ENCODE measurements around the gene NR1I2.

Gene NR1I2

GRCh38 chr3:119781330-119782198 lies at the start of gene NR1I2:
Gene NR1I2, plus strand, starts transcription at chr3:119782101.
- no peak for DNase-seq (ENCODE audit: low read depth in 2 of 2)

- DNase-seq (ENCODE audit: low read depth in 2 of 2) = no peak
Measured at GRCh38 chr3:119733812-119734211, 48.1 kb upstream of the NR1I2 start.

- no peak for DNase-seq (ENCODE audit: low read depth in 2 of 2)
Measured at GRCh38 chr3:119738741-119739140, 43.2 kb upstream of the NR1I2 start.

- DNase-seq (ENCODE audit: low read depth in 2 of 2) = no peak
Measured at GRCh38 chr3:119741657-119742590, 40.0 kb upstream of the NR1I2 start.

GRCh38 chr3:119743921-119744320 lies 38.0 kb upstream of the NR1I2 start:
- DNase-seq (ENCODE audit: low read depth in 2 of 2) = no peak

DNA sequence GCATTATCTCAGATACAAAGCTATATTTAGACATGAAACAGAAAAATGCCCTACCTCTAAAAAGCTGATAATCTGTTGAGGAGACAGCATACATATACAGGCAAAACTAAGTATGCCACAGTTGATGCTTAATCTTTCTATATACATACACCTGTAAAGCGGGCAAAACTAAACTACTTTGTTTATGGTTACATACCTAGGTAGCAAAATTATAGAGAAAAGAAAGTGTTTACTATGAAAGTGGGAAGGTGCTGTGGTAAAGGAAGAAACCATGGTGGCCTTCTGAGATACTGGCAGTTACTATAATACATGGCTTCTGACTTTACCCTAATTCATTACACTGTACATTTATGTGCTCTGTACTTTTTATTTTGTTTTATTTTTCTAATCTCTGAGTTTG lies 36.0 kb upstream of the NR1I2 start:
- DNase-seq (ENCODE audit: low read depth in 2 of 2) = no peak

GRCh38 chr3:119746423-119746822 lies 35.5 kb upstream of the NR1I2 start:
- no peak for DNase-seq (ENCODE audit: low read depth in 2 of 2)

GRCh38 chr3:119747357-119747756 lies 34.5 kb upstream of the NR1I2 start:
- no peak for DNase-seq (ENCODE audit: low read depth in 2 of 2)

- DNase-seq (ENCODE audit: low read depth in 2 of 2) = no peak
Measured at GRCh38 chr3:119748991-119749390, 32.9 kb upstream of the NR1I2 start.

- DNase-seq (ENCODE audit: low read depth in 2 of 2) = no peak
Measured at GRCh38 chr3:119751423-119751822, 30.5 kb upstream of the NR1I2 start.

DNA sequence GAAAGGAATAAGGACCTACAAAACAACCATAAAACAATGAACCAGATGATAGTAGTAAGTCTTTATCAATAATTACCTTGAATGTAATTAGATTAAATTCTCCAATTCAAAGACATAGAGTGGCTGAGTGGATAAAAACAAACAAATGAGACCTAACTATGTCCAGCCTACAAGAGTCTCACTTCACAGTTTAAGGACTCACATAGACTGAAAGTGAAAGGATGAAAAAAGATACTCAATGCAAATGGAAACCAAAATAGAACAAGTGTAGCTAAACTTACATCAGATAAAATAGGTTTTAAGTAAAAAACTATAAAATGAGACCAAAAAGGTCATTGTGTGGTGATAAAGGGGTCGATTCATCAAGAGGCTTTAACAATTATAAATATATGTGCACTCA lies 21.9 kb upstream of the NR1I2 start:
- DNase-seq (ENCODE audit: low read depth in 2 of 2) = no peak

- no peak for DNase-seq (ENCODE audit: low read depth in 2 of 2)
Measured at GRCh38 chr3:119762876-119763275, 19.0 kb upstream of the NR1I2 start.

GRCh38 chr3:119763466-119763865 lies 18.4 kb upstream of the NR1I2 start:
- DNase-seq (ENCODE audit: low read depth in 2 of 2) = no peak

DNA sequence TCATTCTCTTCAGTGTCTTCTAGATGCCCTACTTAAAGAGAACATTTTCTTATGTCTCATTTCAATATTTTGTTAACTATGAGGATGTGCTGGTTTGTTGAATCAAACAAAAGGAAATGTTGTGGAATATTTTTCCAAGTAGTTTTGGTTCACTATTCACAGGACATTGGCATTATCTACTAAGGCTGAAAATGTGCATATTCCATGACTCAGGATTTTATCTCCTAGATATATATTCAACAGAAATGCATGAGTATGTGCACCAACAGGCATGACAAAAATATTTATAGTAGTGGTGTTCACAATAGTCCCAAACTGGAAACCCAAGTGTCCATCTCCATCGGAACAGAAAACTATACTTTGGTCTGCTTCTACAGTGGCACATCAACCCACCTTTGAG lies 16.7 kb upstream of the NR1I2 start:
- no peak for DNase-seq (ENCODE audit: low read depth in 2 of 2)

DNA sequence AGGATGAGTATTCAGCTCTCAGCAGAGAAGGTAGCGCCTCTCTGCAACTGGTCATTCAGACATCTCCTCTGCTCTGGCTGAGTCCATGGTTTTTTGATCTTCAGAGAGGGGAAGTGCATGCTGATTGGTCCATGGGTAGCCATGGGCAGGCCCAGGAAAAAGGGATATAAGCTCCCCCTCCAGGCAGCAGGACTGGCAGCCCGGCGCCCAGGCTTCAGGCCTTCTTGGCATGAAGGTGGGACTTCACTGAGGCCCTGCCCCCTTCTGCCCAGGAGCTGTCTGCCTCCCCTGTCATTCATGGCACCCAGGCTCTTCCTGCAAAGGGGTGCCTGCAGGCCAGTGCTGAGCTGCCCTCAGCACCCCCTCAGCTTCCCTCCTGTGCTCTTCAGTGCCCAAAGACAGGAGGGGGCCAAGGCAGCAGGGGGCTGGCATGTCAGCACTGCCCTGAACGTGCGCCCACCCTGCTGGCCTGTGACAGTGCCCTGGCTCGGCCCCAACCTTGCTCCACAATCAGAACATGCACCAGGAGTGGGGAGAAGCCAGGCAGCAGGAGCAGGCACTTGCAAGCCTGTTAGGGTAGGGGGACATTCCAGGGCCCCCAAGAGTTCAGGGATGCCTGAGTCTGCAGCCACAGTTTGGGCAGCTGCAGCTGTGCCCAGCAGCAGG lies 13.8 kb upstream of the NR1I2 start:
- no peak for DNase-seq (ENCODE audit: low read depth in 2 of 2)

GRCh38 chr3:119768668-119769393 lies 13.1 kb upstream of the NR1I2 start:
- no peak for DNase-seq (ENCODE audit: low read depth in 2 of 2)

DNA sequence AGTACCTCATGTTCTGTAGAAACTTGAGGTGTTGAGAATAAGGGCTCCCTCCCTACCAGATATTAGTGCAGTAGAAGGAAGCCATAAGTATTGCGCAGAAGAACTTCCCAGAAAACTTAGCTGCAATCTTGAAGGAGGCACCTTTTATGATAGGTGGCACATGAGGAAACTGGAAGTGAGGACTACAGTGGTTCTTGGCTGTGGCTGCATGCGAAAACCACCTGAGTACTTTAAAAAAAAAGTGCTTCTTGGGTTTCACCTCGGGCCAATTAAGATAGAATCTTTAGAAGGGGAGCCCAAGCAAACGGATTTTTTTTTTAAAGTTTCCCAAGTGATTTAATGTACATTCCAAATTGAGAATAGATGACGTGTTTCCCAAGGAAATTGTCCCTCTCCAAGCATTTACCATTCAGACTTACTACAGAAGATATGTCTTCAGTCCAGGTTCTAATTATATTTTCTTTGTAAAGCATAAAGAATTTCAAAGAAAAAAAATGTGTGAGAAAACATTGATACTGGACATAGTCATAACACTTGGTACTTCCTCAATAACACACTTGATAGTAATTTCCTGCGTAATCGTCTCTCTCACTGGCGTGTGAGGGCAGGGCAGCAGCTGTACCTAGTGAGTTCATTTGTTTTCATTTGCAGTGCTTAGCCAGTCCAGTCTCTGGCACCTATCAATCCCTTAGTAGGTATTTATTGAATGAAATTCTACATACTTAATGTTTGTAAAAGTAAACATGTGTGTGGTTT lies 12.3 kb upstream of the NR1I2 start:
- no peak for DNase-seq (ENCODE audit: low read depth in 2 of 2)

- DNase-seq (ENCODE audit: low read depth in 2 of 2) = no peak
Measured at GRCh38 chr3:119774444-119774843, 7.5 kb upstream of the NR1I2 start.

DNA sequence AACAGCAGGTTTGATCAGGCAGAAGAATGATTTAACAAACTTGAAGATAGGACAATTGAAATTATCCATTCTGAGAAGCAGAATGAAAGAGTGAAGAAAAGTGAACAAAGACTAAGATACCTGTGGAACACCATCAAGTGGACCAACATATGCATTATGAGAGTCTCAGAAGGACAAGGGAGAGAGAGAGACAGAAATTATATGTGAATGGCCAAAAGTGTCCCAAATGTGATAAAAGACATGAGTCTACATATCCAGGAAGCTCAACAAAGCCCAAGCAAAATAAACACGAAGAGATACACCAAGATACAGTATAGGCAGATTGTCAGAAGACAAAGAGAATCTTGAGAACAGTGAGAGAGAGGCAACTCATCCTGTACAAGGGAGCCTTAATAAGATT lies 5.6 kb upstream of the NR1I2 start:
- no peak for DNase-seq (ENCODE audit: low read depth in 2 of 2)

- no peak for DNase-seq (ENCODE audit: low read depth in 2 of 2)
Measured at GRCh38 chr3:119778176-119778575, 3.7 kb upstream of the NR1I2 start.

GRCh38 chr3:119778811-119779210 lies 3.1 kb upstream of the NR1I2 start:
- no peak for DNase-seq (ENCODE audit: low read depth in 2 of 2)
